ENCODE data around the gene TMEM42. TPM values are rescaled to one million over a fixed set of nuclear protein-coding genes. Genes with fewer than 3 reads are reported as not detected.
A peak's percentile ranks its signal among the peaks of the same experiment; 100 is the strongest.

Gene TMEM42
- total and polyA plus RNA-seq, 2 experiments from 2014 or later = 7.4 to 13.3 TPM

GRCh38 chr3:44880284-44880683 lies 18.6 kb downstream of the TMEM42 start:
- peaks cover 9% of the 10 kb centered on the region; the same call in 2 of the 3 replicates for H3K9me3 Mint-ChIP-seq
- H3K9me2 ChIP-seq (ENCODE audit: insufficient read depth) = no peaks in the 10 kb centered on the region
- no peak for DNase-seq (ENCODE audit: low spot score)
- H3K4me2 ChIP-seq = no peak overlapping the region
- H3K4me1 ChIP-seq (ENCODE audit: insufficient read depth) = no peaks in the 10 kb centered on the region; the same call in 1 of the 2 replicates
- H3F3A ChIP-seq (replicated peaks; ENCODE audit: low read depth) = no peaks in the 10 kb centered on the region
- H4K20me1 ChIP-seq (replicated peaks; ENCODE audit: insufficient read depth) = no peaks in the 10 kb centered on the region
- H3K27ac ChIP-seq (ENCODE audit: low read depth) = no peak overlapping the region
- H3K4me1 Mint-ChIP-seq = peaks cover 4% of the 10 kb centered on the region; the same call in 2 of the 3 replicates
- H3K27me3 Mint-ChIP-seq (ENCODE audit: insufficient read depth, low read depth, poor library complexity) = no peaks in the 10 kb centered on the region
- no peak overlapping the region for H3K27ac Mint-ChIP-seq
- H3K4me3 Mint-ChIP-seq = no peak overlapping the region
- H3K79me2 ChIP-seq (replicated peaks; ENCODE audit: insufficient read depth) = no peaks in the 10 kb centered on the region
- H3K36me3 Mint-ChIP-seq (ENCODE audit: low read depth) = no peaks in the 10 kb centered on the region
- no peaks in the 10 kb centered on the region for H3K27me3 ChIP-seq (ENCODE audit: insufficient read depth)
- H3K4me3 ChIP-seq = no peak overlapping the region
- TF ChIP-seq EZH2 (IDR thresholded peaks at IDR 0.05; ENCODE audit: low read depth, unreplicated experiment) (no peak), STAT1 (IDR thresholded peaks at IDR 0.05; ENCODE audit: unreplicated experiment) (no peak), ZNF331 (CRISPR knock-in tag; IDR thresholded peaks at IDR 0.05; ENCODE audit: low read depth) (no peak), NANOG (IDR thresholded peaks at IDR 0.05; ENCODE audit: borderline replicate concordance) (no peak)
- TF ChIP-seq, protein P1, sequence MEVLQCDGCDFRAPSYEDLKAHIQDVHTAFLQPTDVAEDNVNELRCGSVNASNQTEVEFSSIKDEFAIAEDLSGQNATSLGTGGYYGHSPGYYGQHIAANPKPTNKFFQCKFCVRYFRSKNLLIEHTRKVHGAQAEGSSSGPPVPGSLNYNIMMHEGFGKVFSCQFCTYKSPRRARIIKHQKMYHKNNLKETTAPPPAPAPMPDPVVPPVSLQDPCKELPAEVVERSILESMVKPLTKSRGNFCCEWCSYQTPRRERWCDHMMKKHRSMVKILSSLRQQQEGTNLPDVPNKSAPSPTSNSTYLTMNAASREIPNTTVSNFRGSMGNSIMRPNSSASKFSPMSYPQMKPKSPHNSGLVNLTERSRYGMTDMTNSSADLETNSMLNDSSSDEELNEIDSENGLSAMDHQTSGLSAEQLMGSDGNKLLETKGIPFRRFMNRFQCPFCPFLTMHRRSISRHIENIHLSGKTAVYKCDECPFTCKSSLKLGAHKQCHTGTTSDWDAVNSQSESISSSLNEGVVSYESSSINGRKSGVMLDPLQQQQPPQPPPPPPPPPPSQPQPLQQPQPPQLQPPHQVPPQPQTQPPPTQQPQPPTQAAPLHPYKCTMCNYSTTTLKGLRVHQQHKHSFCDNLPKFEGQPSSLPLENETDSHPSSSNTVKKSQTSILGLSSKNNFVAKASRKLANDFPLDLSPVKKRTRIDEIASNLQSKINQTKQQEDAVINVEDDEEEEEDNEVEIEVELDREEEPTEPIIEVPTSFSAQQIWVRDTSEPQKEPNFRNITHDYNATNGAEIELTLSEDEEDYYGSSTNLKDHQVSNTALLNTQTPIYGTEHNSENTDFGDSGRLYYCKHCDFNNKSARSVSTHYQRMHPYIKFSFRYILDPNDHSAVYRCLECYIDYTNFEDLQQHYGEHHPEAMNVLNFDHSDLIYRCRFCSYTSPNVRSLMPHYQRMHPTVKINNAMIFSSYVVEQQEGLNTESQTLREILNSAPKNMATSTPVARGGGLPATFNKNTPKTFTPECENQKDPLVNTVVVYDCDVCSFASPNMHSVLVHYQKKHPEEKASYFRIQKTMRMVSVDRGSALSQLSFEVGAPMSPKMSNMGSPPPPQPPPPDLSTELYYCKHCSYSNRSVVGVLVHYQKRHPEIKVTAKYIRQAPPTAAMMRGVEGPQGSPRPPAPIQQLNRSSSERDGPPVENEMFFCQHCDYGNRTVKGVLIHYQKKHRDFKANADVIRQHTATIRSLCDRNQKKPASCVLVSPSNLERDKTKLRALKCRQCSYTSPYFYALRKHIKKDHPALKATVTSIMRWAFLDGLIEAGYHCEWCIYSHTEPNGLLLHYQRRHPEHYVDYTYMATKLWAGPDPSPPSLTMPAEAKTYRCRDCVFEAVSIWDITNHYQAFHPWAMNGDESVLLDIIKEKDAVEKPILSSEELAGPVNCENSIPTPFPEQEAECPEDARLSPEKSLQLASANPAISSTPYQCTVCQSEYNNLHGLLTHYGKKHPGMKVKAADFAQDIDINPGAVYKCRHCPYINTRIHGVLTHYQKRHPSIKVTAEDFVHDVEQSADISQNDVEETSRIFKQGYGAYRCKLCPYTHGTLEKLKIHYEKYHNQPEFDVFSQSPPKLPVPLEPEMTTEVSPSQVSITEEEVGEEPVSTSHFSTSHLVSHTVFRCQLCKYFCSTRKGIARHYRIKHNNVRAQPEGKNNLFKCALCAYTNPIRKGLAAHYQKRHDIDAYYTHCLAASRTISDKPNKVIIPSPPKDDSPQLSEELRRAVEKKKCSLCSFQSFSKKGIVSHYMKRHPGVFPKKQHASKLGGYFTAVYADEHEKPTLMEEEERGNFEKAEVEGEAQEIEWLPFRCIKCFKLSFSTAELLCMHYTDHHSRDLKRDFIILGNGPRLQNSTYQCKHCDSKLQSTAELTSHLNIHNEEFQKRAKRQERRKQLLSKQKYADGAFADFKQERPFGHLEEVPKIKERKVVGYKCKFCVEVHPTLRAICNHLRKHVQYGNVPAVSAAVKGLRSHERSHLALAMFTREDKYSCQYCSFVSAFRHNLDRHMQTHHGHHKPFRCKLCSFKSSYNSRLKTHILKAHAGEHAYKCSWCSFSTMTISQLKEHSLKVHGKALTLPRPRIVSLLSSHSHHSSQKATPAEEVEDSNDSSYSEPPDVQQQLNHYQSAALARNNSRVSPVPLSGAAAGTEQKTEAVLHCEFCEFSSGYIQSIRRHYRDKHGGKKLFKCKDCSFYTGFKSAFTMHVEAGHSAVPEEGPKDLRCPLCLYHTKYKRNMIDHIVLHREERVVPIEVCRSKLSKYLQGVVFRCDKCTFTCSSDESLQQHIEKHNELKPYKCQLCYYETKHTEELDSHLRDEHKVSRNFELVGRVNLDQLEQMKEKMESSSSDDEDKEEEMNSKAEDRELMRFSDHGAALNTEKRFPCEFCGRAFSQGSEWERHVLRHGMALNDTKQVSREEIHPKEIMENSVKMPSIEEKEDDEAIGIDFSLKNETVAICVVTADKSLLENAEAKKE (CRISPR knock-in tag; IDR thresholded peaks at IDR 0.05) = no peak
- no peak for ATAC-seq
- H3K36me3 ChIP-seq (ENCODE audit: insufficient read depth) = no peaks in the 10 kb centered on the region
- no peak overlapping the region for H2AFZ ChIP-seq

DNA sequence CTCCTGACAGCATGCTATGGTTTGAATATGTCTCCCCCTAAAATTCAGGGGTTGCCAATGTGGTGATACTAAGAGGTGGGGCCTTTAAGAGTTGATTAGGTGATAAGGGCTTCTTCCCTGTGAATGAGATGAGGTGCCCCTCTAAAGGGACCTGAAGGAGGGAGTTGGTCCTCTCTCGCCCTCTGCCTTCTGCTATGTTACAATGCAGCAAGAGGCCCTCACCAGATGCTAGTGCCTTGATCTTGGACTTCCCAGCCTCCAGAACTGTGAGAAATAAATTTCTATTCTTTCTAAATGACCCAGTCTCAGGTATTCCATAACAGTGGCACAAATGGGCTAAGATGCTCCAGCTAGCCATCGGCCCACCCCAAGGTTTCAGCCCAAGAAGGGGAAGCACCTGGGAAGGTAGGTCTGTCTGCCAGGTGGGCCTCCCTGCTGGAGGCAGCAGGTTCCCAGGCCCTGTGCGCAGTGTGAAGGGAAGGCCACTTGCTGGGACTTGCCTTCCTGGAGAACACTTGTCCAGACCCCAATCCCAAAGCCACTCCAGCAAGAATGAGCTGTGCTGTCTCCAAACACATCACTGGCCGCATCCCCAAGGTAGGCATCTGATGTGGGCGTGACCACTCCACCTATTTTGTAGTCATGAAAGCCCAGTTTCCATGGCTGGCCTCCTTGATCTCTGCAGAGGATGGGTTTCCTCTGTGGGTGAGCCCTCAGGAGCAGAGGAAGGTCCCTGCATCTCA lies 21.7 kb downstream of the TMEM42 start:
- Histone ChIP-seq H3K4me3 (no peak overlapping the region), H3F3A (replicated peaks; ENCODE audit: low read depth) (no peaks in the 10 kb centered on the region), H3K4me2 (no peak overlapping the region), H3K9me2 (ENCODE audit: insufficient read depth) (peaks cover 7% of the 10 kb centered on the region), H3K27ac (ENCODE audit: low read depth) (no peak overlapping the region), H3K36me3 (ENCODE audit: insufficient read depth) (no peaks in the 10 kb centered on the region), H3K27me3 (ENCODE audit: insufficient read depth) (no peaks in the 10 kb centered on the region), H2AFZ (no peak overlapping the region), H4K20me1 (replicated peaks; ENCODE audit: insufficient read depth) (no peaks in the 10 kb centered on the region), H3K4me1 (ENCODE audit: insufficient read depth) (peaks cover 4% of the 10 kb centered on the region), H3K79me2 (replicated peaks; ENCODE audit: insufficient read depth) (no peaks in the 10 kb centered on the region)
- H3K4me1 Mint-ChIP-seq = peaks cover 16% of the 10 kb centered on the region
- DNase-seq (ENCODE audit: low spot score) (peak; percentile 26), ATAC-seq (peak; percentile 38; the same call in 2 of the 3 replicates)
- no peak overlapping the region for H3K27ac Mint-ChIP-seq
- H3K9me3 Mint-ChIP-seq = peaks cover 9% of the 10 kb centered on the region; the same call in 2 of the 3 replicates
- H3K27me3 Mint-ChIP-seq (ENCODE audit: insufficient read depth, low read depth, poor library complexity) = no peaks in the 10 kb centered on the region
- H3K4me3 Mint-ChIP-seq = no peak overlapping the region
- H3K36me3 Mint-ChIP-seq (ENCODE audit: low read depth) = no peaks in the 10 kb centered on the region
- peak; percentile 23 to 51; a peak in 3 of 4 replicates for TF ChIP-seq CTCF (conservative IDR thresholded peaks at IDR 0.05; ENCODE audit: low read depth in 2 of 2)

Data from GM23338 (cell line).